OCI-LY1 (cell line): ENCODE data around the gene P2RY8.

Experiments
- CTCF ChIP-seq: fragments of 200-600 bp; sonication (generic), shearing (Covaris generic); IDR thresholded peaks from 2 replicates; pipeline ENCODE4 v1.5.1; 2017; ENCODE audit warnings: mild to moderate bottlenecking, antibody characterized with exemption, low read length, moderate library complexity, mixed read lengths
- EZH2 ChIP-seq: fragments of 200-600 bp; sonication (generic), shearing (Covaris generic); IDR thresholded peaks from 2 replicates; pipeline ENCODE4 v1.8.0; 2017; ENCODE audit warnings: borderline replicate concordance, mixed run types, mild to moderate bottlenecking, antibody characterized with exemption, low read length, moderate library complexity, mixed read lengths

- TF ChIP-seq CTCF (no peak), EZH2 (no peak)
Measured at GRCh38 chrX:1464041-1464970, 72.7 kb downstream of the P2RY8 start.
